ENCODE results near the gene LTB4R.

DNA sequence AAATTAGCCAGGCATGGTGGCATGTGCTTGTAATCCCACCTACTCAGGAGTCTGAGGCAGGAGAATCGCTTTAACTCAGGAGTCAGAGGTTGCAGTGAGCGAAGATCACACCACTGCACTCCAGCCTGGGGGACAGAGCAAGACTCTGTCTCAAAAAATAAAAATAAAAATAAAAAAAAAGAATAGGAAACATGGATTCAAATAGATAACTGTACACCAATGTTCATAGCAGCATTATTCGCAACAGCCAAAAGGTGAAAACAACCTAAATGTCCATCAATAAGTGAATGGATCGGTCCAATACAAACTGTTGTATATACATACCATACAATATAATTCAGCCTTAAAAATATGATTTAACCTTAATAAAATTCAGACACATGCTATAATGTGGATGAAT, 31.6 kb downstream of the LTB4R start:
- TF ChIP-seq, protein P1, sequence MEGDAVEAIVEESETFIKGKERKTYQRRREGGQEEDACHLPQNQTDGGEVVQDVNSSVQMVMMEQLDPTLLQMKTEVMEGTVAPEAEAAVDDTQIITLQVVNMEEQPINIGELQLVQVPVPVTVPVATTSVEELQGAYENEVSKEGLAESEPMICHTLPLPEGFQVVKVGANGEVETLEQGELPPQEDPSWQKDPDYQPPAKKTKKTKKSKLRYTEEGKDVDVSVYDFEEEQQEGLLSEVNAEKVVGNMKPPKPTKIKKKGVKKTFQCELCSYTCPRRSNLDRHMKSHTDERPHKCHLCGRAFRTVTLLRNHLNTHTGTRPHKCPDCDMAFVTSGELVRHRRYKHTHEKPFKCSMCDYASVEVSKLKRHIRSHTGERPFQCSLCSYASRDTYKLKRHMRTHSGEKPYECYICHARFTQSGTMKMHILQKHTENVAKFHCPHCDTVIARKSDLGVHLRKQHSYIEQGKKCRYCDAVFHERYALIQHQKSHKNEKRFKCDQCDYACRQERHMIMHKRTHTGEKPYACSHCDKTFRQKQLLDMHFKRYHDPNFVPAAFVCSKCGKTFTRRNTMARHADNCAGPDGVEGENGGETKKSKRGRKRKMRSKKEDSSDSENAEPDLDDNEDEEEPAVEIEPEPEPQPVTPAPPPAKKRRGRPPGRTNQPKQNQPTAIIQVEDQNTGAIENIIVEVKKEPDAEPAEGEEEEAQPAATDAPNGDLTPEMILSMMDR (IDR thresholded peaks at IDR 0.05 in 8 of 11, conservative IDR thresholded peaks at IDR 0.05 in 3 of 11) = no peak
- TF ChIP-seq POLR2AphosphoS5 (IDR thresholded peaks at IDR 0.05) = no peak
- no peak for TF ChIP-seq POLR2A (IDR thresholded peaks at IDR 0.05)

Measured in spleen (tissue), 7 donors.